Endothelial cell of umbilical vein (primary cell): ENCODE results near the gene MED27. TPM values are rescaled to one million over a fixed set of nuclear protein-coding genes. Genes with fewer than 3 reads are reported as not detected.

ENCODE experiments used
- BruUV-seq: library from RNA; stranded (reverse); fragments of 400-500 nt; replicated peaks from 2 replicates; lab custom pipeline; 2021; lab: Mats Ljungman, UMichigan
- CTCF ChIA-PET: fragments of 300-600, 350-600 bp; sonication (Branson Sonifier 250); formaldehyde crosslinking; loops from one replicate; lab custom pipeline; 2021; ENCODE audit warnings: antibody characterized with exemption, inconsistent platforms; lab: Charles Lee
- POLR2A ChIA-PET: fragments of 300-600, 350-600 bp; sonication (Branson Sonifier 250); formaldehyde crosslinking; loops from one replicate; lab custom pipeline; 2021; ENCODE audit warnings: antibody characterized with exemption, inconsistent platforms; lab: Charles Lee
- DNase-seq: peaks from one replicate; pipeline ENCODE4 v3.0.0-alpha.2; 2011; ENCODE audit warnings: low read depth, low spot score
- FAIRE-seq: peaks from 2 replicates; lab custom pipeline; 2011; peaks lifted over from hg19 to GRCh38; lab: Jason Lieb, UNC
- H2AFZ ChIP-seq: 2 replicates; pipeline ENCODE4 v1.6.0; 2012; ENCODE audit warnings: low read depth, low read length, control low read depth, inconsistent platforms
- H3K27ac ChIP-seq: 2 replicates; pipeline ENCODE4 v1.5.1; 2011; ENCODE audit warnings: low read depth, mild to moderate bottlenecking, control low read depth, low read length, moderate library complexity; ENCODE audit not compliant: insufficient read depth
- H3K27me3 ChIP-seq, 2 experiments: 2 replicates each; pipeline versions ENCODE4 v1.6.0 to v1.6.1; 2011; ENCODE audit warnings: low read length in 2 of 2, mixed read lengths in 1 of 2; ENCODE audit not compliant: control insufficient read depth in 2 of 2, insufficient read depth in 2 of 2
- H3K36me3 ChIP-seq, 2 experiments: 2 replicates in 1 of 2; 3 replicates in 1 of 2; pipeline ENCODE4 v1.5.1; 2011; ENCODE audit warnings: low read length in 2 of 2, mild to moderate bottlenecking in 1 of 2, moderate library complexity in 1 of 2; ENCODE audit not compliant: control insufficient read depth in 2 of 2, insufficient read depth in 2 of 2; ENCODE audit errors: extremely low read depth in 1 of 2
- H3K4me1 ChIP-seq: 3 replicates; pipeline ENCODE4 v1.5.1; 2011; ENCODE audit warnings: mild to moderate bottlenecking, low read length; ENCODE audit not compliant: control insufficient read depth, insufficient read depth; ENCODE audit errors: extremely low read depth
- H3K4me2 ChIP-seq: 2 replicates; pipeline ENCODE4 v1.6.1; 2011; ENCODE audit warnings: low read length, control low read depth, mixed read lengths; ENCODE audit not compliant: insufficient read depth
- H3K4me3 ChIP-seq, 3 experiments: fragments of 200-600 bp in 1 of 3; sonication (generic), shearing (Covaris generic) in 1 of 3; replicated peaks in 1 of 3; 2 replicates each; pipeline ENCODE4 v1.5.1; 2011 to 2016; ENCODE audit warnings: control low read depth in 3 of 3, low read length in 3 of 3, mild to moderate bottlenecking in 2 of 3, inconsistent platforms in 1 of 3, low read depth in 1 of 3, moderate library complexity in 1 of 3; ENCODE audit not compliant: insufficient read depth in 1 of 3
- H3K79me2 ChIP-seq: 2 replicates; pipeline ENCODE4 v1.6.0; 2012; ENCODE audit warnings: low read length, inconsistent platforms; ENCODE audit not compliant: control insufficient read depth, insufficient read depth
- H3K9ac ChIP-seq: replicated peaks from 2 replicates; pipeline ENCODE3; 2011; ENCODE audit warnings: low read length, control low read depth; ENCODE audit not compliant: insufficient read depth; ENCODE audit errors: extremely low read depth
- H3K9me1 ChIP-seq: replicated peaks from 3 replicates; pipeline ENCODE4 v1.6.0; 2011; ENCODE audit warnings: mild to moderate bottlenecking, low read length; ENCODE audit not compliant: control insufficient read depth, insufficient read depth; ENCODE audit errors: extremely low read depth
- H3K9me3 ChIP-seq: replicated peaks from 2 replicates; pipeline ENCODE4 v1.5.1; 2012; ENCODE audit warnings: low read length, inconsistent platforms; ENCODE audit not compliant: control insufficient read depth, insufficient read depth
- H4K20me1 ChIP-seq: replicated peaks from 2 replicates; pipeline ENCODE3; 2011; ENCODE audit warnings: mild to moderate bottlenecking, low read length; ENCODE audit not compliant: control insufficient read depth, insufficient read depth; ENCODE audit errors: extremely low read depth
- EZH2 ChIP-seq: IDR thresholded peaks from 2 replicates; pipeline ENCODE4 v1.6.1; 2012; ENCODE audit warnings: borderline replicate concordance, low read depth, mild to moderate bottlenecking, moderate library complexity, low read length, inconsistent platforms; ENCODE audit not compliant: severe bottlenecking
- FOS ChIP-seq: IDR thresholded peaks from 2 replicates; pipeline ENCODE4 v1.6.1; 2011; ENCODE audit warnings: mild to moderate bottlenecking, low read length, moderate library complexity, borderline replicate concordance; ENCODE audit not compliant: insufficient read depth
- GATA2 ChIP-seq: IDR thresholded peaks from 2 replicates; pipeline ENCODE4 v1.7.0; 2011; ENCODE audit warnings: low read depth, mild to moderate bottlenecking, moderate library complexity, mixed read lengths, low read length; ENCODE audit not compliant: insufficient read length, insufficient read depth
- JUN ChIP-seq: IDR thresholded peaks from 2 replicates; pipeline ENCODE4 v1.6.1; 2011; ENCODE audit warnings: borderline replicate concordance, low read depth; ENCODE audit not compliant: insufficient read length, insufficient read depth
- MAX ChIP-seq: IDR thresholded peaks from 2 replicates; pipeline ENCODE4 v1.6.1; 2011; ENCODE audit not compliant: insufficient read depth, insufficient read length
- MYC ChIP-seq: IDR thresholded peaks from one replicate; pipeline ENCODE4 v1.6.1; 2011; ENCODE audit warnings: mild to moderate bottlenecking, low read depth, low read length
- POLR2A ChIP-seq: IDR thresholded peaks from 2 replicates; pipeline ENCODE4 v1.6.1; 2012; ENCODE audit warnings: low read depth, mild to moderate bottlenecking, control low read depth, low read length
- POLR2AphosphoS5 ChIP-seq: IDR thresholded peaks from 2 replicates; pipeline ENCODE4 v1.6.1; 2012; ENCODE audit warnings: low read depth, mild to moderate bottlenecking, control low read depth, low read length, moderate library complexity; ENCODE audit not compliant: insufficient read depth
- dilution Hi-C: fragments of 300-500 bp; cut with MboI; formaldehyde crosslinking; loops from one replicate; pipeline ENCODE4 v1.15.0; 2019; ENCODE audit warnings: low sequenced_read_pairs; ENCODE audit not compliant: extremely low pct_ligation_motif_present
- intact Hi-C: fragments of 100-400 bp; cut with micrococcal nuclease; formaldehyde crosslinking; loops from one replicate; pipeline ENCODE4 v1.10.0; 2022
- polyA plus RNA-seq, 4 experiments: library from polyadenylated mRNA; depleted of rRNA in 3 of 4; stranded (reverse) in 3 of 4; unstranded in 1 of 4; fragments of >200 nt; gene quantifications; 2 replicates each; pipeline versions ENCODE4 v1.2.1 to v1.2.3, GENCODE V29; 2011 to 2012; ENCODE audit warnings: missing spikeins in 1 of 4
- total RNA-seq: library from RNA; stranded (reverse); gene quantifications from 2 replicates; pipeline ENCODE4 v1.2.3, GENCODE V29; 2021
- TF ChIP-seq, protein P1 (sequence below), 2 donors: IDR thresholded peaks; 1 replicate in 1 of 2; 2 replicates in 1 of 2; pipeline ENCODE4 v1.5.1; 2011; ENCODE audit warnings: low read length in 2 of 2, mild to moderate bottlenecking in 2 of 2, moderate library complexity in 2 of 2, control low read depth in 1 of 2, inconsistent platforms in 1 of 2, low read depth in 1 of 2; ENCODE audit not compliant: insufficient read depth in 1 of 2; ENCODE audit errors: extremely low read depth in 1 of 2

MED27 gene
- total and polyA plus RNA-seq, 2 donors (not counting 3 experiments of a cell fraction or from before 2014, with no cell fraction given): 27.9 to 47.8 TPM

- dilution Hi-C loops (no loop called here), intact Hi-C loops (no loop called here)
- H3K27ac ChIP-seq: no peak overlapping the region
- no peaks in the 10 kb centered on the region for H3K79me2 ChIP-seq
- H3K9me1 ChIP-seq: no peaks in the 10 kb centered on the region
- no peaks in the 10 kb centered on the region for H3K36me3 ChIP-seq
- ChIA-PET POLR2A (no interaction called here), CTCF (interaction anchor here (1.2 kb wide), 1 partner anchor 79 kb away, joined by 4 read pairs; no protein-coding TSS in a partner anchor)
- no peak overlapping the region for H3K4me3 ChIP-seq
- H3K4me1 ChIP-seq: no peaks in the 10 kb centered on the region
- no peaks in the 10 kb centered on the region for H3K9me3 ChIP-seq
- peaks cover 0 to 5% of the 10 kb centered on the region in 2 experiments for H3K27me3 ChIP-seq
- H4K20me1 ChIP-seq: no peaks in the 10 kb centered on the region
- FAIRE-seq (no peak), DNase-seq (no peak)
- no peak for TF ChIP-seq POLR2A
- TF ChIP-seq JUN: no peak
- no peak for TF ChIP-seq FOS
- TF ChIP-seq, protein P1, sequence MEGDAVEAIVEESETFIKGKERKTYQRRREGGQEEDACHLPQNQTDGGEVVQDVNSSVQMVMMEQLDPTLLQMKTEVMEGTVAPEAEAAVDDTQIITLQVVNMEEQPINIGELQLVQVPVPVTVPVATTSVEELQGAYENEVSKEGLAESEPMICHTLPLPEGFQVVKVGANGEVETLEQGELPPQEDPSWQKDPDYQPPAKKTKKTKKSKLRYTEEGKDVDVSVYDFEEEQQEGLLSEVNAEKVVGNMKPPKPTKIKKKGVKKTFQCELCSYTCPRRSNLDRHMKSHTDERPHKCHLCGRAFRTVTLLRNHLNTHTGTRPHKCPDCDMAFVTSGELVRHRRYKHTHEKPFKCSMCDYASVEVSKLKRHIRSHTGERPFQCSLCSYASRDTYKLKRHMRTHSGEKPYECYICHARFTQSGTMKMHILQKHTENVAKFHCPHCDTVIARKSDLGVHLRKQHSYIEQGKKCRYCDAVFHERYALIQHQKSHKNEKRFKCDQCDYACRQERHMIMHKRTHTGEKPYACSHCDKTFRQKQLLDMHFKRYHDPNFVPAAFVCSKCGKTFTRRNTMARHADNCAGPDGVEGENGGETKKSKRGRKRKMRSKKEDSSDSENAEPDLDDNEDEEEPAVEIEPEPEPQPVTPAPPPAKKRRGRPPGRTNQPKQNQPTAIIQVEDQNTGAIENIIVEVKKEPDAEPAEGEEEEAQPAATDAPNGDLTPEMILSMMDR (IDR thresholded peaks at IDR 0.05; ENCODE audit: extremely low read depth in 1 of 2, insufficient read depth in 1 of 2, low read depth in 1 of 2, low read length in 2 of 2): no peak
- no peak for TF ChIP-seq GATA2
- no peak for TF ChIP-seq MYC
- TF ChIP-seq MAX: no peak
- no peak for TF ChIP-seq POLR2AphosphoS5
- TF ChIP-seq EZH2: no peak
- no peak overlapping the region for H3K4me2 ChIP-seq
- no TSS peak for BruUV-seq
- H3K9ac ChIP-seq: no peak overlapping the region
- H2AFZ ChIP-seq: no peak overlapping the region
Observed at GRCh38 chr9:132090771-132091170, 11.1 kb upstream of the MED27 start.
